GM19035 (cell line): ENCODE data around the gene MINDY1.

Source experiments
- ATAC-seq: cut with Tn5 transposase; IDR thresholded peaks from one replicate; pipeline ENCODE4 v1.9.1; 2021; ENCODE audit not compliant: unreplicated experiment

The MINDY1 gene

GRCh38 chr1:150966011-150966410 lies 40.7 kb downstream of the MINDY1 start:
- ATAC-seq = no peak

- no peak for ATAC-seq
Measured at GRCh38 chr1:150965605-150966004, 41.1 kb downstream of the MINDY1 start.

GRCh38 chr1:150964164-150964489 lies 42.6 kb downstream of the MINDY1 start:
- no peak for ATAC-seq

GRCh38 chr1:150963321-150964163 lies 43.2 kb downstream of the MINDY1 start:
- no peak for ATAC-seq

GRCh38 chr1:150961756-150962155 lies 44.9 kb downstream of the MINDY1 start:
- no peak for ATAC-seq

- no peak for ATAC-seq
Measured at GRCh38 chr1:150960646-150961045, 46.1 kb downstream of the MINDY1 start.

- no peak for ATAC-seq
Measured at GRCh38 chr1:150957666-150958065, 49.0 kb downstream of the MINDY1 start.

- ATAC-seq = no peak
Measured at GRCh38 chr1:150955280-150955679, 51.4 kb downstream of the MINDY1 start.

GRCh38 chr1:150954708-150955107 lies 52.0 kb downstream of the MINDY1 start:
- ATAC-seq = no peak
